ENCODE data around the gene TLN1. TPM values are rescaled to one million over a fixed set of nuclear protein-coding genes. Genes with fewer than 3 reads are reported as not detected.

TLN1 gene
- total and polyA plus RNA-seq, 2 experiments from 2014 or later, result 21.5 to 120 TPM

DNA sequence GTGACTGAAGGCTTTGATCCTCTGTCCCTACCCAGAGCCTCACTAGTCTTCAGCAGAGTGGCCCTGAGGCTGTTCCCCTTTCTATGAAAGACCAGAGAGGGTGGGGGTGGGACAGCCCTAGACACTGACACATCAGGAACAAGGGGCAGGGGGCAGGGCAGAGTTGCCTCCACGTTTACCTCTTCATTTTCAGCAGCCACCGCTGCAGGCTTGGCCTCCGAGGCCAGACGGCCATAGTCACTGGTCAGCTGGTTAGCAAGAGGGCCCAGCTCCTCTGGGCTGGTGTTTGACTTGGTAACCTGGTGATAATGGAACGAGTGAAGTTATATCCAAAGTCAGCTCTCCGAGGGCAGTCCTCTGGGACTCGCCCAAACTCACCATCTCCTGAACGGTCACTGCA is 26.6 kb downstream of the TLN1 start (continued):
- TF ChIP-seq, protein P1, sequence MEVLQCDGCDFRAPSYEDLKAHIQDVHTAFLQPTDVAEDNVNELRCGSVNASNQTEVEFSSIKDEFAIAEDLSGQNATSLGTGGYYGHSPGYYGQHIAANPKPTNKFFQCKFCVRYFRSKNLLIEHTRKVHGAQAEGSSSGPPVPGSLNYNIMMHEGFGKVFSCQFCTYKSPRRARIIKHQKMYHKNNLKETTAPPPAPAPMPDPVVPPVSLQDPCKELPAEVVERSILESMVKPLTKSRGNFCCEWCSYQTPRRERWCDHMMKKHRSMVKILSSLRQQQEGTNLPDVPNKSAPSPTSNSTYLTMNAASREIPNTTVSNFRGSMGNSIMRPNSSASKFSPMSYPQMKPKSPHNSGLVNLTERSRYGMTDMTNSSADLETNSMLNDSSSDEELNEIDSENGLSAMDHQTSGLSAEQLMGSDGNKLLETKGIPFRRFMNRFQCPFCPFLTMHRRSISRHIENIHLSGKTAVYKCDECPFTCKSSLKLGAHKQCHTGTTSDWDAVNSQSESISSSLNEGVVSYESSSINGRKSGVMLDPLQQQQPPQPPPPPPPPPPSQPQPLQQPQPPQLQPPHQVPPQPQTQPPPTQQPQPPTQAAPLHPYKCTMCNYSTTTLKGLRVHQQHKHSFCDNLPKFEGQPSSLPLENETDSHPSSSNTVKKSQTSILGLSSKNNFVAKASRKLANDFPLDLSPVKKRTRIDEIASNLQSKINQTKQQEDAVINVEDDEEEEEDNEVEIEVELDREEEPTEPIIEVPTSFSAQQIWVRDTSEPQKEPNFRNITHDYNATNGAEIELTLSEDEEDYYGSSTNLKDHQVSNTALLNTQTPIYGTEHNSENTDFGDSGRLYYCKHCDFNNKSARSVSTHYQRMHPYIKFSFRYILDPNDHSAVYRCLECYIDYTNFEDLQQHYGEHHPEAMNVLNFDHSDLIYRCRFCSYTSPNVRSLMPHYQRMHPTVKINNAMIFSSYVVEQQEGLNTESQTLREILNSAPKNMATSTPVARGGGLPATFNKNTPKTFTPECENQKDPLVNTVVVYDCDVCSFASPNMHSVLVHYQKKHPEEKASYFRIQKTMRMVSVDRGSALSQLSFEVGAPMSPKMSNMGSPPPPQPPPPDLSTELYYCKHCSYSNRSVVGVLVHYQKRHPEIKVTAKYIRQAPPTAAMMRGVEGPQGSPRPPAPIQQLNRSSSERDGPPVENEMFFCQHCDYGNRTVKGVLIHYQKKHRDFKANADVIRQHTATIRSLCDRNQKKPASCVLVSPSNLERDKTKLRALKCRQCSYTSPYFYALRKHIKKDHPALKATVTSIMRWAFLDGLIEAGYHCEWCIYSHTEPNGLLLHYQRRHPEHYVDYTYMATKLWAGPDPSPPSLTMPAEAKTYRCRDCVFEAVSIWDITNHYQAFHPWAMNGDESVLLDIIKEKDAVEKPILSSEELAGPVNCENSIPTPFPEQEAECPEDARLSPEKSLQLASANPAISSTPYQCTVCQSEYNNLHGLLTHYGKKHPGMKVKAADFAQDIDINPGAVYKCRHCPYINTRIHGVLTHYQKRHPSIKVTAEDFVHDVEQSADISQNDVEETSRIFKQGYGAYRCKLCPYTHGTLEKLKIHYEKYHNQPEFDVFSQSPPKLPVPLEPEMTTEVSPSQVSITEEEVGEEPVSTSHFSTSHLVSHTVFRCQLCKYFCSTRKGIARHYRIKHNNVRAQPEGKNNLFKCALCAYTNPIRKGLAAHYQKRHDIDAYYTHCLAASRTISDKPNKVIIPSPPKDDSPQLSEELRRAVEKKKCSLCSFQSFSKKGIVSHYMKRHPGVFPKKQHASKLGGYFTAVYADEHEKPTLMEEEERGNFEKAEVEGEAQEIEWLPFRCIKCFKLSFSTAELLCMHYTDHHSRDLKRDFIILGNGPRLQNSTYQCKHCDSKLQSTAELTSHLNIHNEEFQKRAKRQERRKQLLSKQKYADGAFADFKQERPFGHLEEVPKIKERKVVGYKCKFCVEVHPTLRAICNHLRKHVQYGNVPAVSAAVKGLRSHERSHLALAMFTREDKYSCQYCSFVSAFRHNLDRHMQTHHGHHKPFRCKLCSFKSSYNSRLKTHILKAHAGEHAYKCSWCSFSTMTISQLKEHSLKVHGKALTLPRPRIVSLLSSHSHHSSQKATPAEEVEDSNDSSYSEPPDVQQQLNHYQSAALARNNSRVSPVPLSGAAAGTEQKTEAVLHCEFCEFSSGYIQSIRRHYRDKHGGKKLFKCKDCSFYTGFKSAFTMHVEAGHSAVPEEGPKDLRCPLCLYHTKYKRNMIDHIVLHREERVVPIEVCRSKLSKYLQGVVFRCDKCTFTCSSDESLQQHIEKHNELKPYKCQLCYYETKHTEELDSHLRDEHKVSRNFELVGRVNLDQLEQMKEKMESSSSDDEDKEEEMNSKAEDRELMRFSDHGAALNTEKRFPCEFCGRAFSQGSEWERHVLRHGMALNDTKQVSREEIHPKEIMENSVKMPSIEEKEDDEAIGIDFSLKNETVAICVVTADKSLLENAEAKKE (CRISPR knock-in tag; IDR thresholded peaks at IDR 0.05), result no peak
- no peak for TF ChIP-seq REST (IDR thresholded peaks at IDR 0.05; ENCODE audit: unreplicated experiment)

DNA sequence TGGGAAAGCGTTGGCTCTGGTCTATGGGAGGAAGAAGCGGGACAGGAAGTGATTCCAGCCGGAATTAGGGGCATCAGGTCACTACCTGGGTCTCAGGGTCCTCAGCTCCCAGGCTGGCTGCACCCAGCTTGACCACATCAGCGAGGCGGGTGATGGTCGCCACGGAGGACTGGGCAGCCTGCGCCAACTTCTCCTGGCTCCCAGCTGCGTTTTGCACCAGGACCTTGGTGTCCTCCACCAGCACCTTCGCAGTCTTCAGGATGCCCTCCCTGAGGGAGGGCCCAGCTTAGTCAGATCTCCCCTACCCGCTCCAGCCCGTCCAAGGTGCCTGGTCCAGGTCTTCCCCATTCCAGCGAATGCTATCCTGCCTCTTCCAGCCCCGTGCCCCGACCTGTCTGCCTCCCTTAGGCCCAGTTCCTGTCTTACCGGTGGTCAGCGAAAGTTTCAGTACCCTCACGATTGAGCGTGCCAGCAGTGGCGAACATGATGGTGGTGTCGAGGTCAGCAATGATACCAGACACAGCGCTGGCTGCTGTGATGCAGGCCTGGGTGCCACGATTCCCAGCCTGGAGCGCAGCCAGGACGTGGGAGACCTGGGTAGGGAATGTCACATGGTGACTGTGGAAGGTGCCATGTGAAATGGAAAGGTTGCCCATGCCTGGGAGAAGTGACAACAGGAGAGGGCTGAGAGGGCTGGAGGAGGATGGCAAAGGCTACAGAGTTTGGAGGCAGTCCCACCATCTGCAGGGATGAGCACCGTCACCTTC is 27.9 kb downstream of the TLN1 start:
- H3K4me1 ChIP-seq (ENCODE audit: insufficient read depth), result no peaks in the 10 kb centered on the region
- no peak overlapping the region for H2AFZ ChIP-seq
- no peaks in the 10 kb centered on the region for H3F3A ChIP-seq (replicated peaks; ENCODE audit: low read depth)
- H3K4me2 ChIP-seq, result no peak overlapping the region
- ATAC-seq, result no peak
- no peak for DNase-seq (ENCODE audit: low spot score)
- H3K27me3 ChIP-seq (ENCODE audit: insufficient read depth), result no peaks in the 10 kb centered on the region
- H4K20me1 ChIP-seq (replicated peaks; ENCODE audit: insufficient read depth), result no peaks in the 10 kb centered on the region
- no peak overlapping the region for H3K4me3 ChIP-seq
- Mint-ChIP-seq H3K27ac (no peak overlapping the region), H3K4me3 (no peak overlapping the region), H3K27me3 (ENCODE audit: insufficient read depth, low read depth, poor library complexity) (peaks cover 6% of the 10 kb centered on the region), H3K4me1 (no peaks in the 10 kb centered on the region), H3K9me3 (no peaks in the 10 kb centered on the region), H3K36me3 (ENCODE audit: low read depth) (peaks cover 37% of the 10 kb centered on the region)
- H3K9me2 ChIP-seq (ENCODE audit: insufficient read depth), result no peaks in the 10 kb centered on the region
- H3K36me3 ChIP-seq (ENCODE audit: insufficient read depth), result peaks cover 36% of the 10 kb centered on the region
- H3K79me2 ChIP-seq (replicated peaks; ENCODE audit: insufficient read depth), result no peaks in the 10 kb centered on the region
- H3K27ac ChIP-seq (ENCODE audit: low read depth), result no peak overlapping the region
- TF ChIP-seq ZNF114 (CRISPR knock-in tag; IDR thresholded peaks at IDR 0.05), result no peak
- TF ChIP-seq, protein P2, sequence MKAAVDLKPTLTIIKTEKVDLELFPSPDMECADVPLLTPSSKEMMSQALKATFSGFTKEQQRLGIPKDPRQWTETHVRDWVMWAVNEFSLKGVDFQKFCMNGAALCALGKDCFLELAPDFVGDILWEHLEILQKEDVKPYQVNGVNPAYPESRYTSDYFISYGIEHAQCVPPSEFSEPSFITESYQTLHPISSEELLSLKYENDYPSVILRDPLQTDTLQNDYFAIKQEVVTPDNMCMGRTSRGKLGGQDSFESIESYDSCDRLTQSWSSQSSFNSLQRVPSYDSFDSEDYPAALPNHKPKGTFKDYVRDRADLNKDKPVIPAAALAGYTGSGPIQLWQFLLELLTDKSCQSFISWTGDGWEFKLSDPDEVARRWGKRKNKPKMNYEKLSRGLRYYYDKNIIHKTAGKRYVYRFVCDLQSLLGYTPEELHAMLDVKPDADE (IDR thresholded peaks at IDR 0.05), result no peak
- TF ChIP-seq CREB1 (CRISPR knock-in tag; IDR thresholded peaks at IDR 0.05; ENCODE audit: low read depth), result no peak
- no peak for TF ChIP-seq POLR2AphosphoS5 (IDR thresholded peaks at IDR 0.05; ENCODE audit: low read depth)
- TF ChIP-seq EZH2phosphoT487 (IDR thresholded peaks at IDR 0.05; ENCODE audit: unreplicated experiment), result no peak
- TF ChIP-seq, protein P3, sequence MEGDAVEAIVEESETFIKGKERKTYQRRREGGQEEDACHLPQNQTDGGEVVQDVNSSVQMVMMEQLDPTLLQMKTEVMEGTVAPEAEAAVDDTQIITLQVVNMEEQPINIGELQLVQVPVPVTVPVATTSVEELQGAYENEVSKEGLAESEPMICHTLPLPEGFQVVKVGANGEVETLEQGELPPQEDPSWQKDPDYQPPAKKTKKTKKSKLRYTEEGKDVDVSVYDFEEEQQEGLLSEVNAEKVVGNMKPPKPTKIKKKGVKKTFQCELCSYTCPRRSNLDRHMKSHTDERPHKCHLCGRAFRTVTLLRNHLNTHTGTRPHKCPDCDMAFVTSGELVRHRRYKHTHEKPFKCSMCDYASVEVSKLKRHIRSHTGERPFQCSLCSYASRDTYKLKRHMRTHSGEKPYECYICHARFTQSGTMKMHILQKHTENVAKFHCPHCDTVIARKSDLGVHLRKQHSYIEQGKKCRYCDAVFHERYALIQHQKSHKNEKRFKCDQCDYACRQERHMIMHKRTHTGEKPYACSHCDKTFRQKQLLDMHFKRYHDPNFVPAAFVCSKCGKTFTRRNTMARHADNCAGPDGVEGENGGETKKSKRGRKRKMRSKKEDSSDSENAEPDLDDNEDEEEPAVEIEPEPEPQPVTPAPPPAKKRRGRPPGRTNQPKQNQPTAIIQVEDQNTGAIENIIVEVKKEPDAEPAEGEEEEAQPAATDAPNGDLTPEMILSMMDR (conservative IDR thresholded peaks at IDR 0.05; ENCODE audit: low read depth in 2 of 2), result no peak
- no peak for TF ChIP-seq EZH2 (IDR thresholded peaks at IDR 0.05; ENCODE audit: low read depth, unreplicated experiment)
- TF ChIP-seq NANOG (IDR thresholded peaks at IDR 0.05; ENCODE audit: borderline replicate concordance), result no peak
- no peak for TF ChIP-seq ZNF331 (CRISPR knock-in tag; IDR thresholded peaks at IDR 0.05; ENCODE audit: low read depth)
